NCI-H2029 (cell line): ENCODE data around the gene RBM7.

Experiments used
- DNase-seq: peaks from one replicate; lab custom pipeline; 2025; lab: John Stamatoyannopoulos, UW

The RBM7 gene, protein sequence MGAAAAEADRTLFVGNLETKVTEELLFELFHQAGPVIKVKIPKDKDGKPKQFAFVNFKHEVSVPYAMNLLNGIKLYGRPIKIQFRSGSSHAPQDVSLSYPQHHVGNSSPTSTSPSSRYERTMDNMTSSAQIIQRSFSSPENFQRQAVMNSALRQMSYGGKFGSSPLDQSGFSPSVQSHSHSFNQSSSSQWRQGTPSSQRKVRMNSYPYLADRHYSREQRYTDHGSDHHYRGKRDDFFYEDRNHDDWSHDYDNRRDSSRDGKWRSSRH

DNA sequence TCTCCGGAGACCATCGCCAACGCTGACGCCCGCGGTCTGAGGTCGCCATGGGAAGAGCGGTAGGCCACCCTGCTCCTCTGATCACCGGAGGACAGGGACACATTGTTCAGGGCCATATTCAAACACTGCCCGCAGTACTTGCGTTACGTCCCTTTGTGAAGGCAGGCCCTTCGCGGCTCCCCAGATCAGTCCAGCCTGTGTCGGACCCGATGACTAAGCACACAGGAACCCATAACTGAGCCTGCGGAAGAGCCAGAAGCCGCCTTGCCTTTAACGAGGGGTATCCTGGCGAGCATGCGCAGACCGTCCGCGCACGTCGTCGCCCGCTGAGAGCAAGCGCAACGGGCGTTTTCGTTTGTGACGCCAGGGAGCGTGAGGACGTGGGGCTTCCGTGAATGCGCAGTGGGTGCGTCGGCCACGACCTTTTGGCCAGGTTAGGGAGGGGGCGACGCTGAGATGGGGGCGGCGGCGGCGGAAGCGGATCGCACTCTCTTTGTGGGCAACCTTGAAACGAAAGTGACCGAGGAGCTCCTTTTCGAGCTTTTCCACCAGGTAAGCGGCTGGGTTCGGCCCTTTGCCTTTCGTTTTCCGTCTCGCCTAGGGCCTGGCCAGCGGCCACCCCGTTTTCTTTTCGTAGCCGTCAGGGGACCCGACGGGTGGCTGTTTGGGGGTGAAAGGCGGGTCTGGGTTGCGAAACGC lies at the start of gene RBM7, which contains the start of gene C11orf71:
Gene RBM7 (plus strand): TSS at position 451 of the 699 bp plus-strand sequence. CDS start 6 bp downstream, at position 457.
Gene C11orf71 (minus strand): TSS at position 296 of the 699 bp plus-strand sequence. CDS start 180 bp downstream, at position 116.
- DNase-seq = peak; percentile 98

DNA sequence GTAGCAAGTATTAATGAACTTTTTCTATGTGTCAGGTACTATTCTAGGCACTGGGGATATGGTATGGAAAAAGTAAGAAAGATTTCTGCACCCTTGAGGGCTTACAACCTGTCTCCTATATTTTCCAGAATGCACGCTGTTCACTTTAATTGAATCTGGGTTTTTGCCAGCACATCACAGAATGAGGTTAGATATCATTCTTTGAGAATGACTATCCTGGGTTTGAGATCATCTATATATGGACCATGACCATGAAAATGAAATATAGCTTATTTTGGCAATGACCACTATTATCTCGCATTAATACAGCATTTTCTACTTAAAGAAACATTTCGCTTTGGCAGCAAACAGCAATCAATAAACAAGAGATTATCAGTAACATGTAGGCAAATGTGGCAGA lies 47.0 kb upstream of the RBM7 start:
- DNase-seq = no peak

DNA sequence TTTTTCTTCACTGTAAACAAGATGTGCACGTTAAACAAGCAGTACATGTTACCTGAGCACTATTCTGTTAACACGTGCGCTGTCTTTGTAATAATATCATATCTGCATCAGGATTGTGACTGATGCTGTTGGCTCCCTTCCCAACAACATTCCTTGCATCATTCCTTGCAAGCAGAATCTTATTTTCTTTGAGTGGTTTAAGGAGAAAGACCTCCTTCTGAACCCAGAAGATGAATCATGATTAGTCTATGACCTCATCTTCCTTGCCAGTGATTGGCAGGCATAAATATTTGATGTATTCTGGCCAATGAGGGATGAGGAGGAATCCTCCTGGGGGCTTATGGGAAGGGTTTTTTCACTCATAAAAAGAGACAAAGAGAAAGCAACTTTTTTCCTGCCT lies 46.4 kb upstream of the RBM7 start:
- DNase-seq = no peak

DNA sequence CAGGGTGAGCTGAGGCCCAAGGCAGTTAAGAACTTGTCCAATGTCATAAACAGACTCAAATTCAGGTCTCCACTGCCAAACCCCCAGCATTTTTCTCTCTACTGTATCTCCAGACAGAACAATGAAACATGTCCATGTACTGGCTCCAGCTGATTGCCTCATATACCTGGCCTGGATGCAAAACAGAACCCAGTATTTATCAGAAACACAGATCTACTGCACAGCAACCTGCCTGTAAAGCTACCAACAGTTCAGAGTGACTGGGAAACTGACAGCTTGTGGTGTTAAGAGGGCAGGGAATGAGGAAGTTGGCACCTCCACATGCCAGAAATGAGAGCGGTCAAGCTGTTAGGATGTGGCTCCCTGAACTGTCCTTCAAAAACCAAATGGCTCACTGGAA lies 41.8 kb upstream of the RBM7 start:
- DNase-seq = peak; percentile 14

DNA sequence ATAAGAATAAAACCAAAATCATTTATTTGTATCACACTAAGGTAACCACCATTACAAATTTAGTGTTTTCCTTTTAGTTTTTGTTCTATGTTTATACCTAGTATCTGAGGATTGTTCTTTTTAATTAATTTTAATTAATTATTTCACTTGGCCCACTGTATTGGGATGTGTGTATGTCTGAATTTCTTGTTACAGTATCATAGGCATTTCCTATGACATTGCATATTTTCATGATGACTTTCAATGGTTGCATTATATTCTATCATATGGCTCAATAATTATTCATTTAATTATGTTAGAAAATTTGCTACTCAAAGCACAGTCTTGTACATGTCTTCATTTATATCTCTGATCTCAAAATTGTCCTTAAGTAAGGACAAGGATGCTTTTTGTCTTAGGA lies 41.1 kb upstream of the RBM7 start:
- DNase-seq = no peak

DNA sequence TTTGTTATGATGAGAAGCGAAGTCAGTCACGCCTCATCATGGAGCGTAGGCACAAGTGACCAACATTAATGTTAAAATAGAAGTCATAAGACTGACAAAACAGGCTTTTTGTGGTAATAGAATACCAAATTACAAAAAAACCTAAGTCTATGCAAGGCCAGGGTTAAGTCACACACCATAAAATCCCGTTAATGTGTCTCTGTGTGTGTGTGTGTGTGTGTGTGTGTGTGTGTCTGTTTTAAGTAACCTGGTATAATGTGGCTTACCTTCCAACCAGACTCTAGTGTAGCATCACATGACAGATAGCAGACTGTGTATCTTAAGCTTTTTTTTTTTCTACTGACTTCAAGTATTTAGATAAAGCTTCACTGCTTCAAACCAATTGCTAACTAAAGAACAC lies 38.1 kb upstream of the RBM7 start:
- DNase-seq = no peak

DNA sequence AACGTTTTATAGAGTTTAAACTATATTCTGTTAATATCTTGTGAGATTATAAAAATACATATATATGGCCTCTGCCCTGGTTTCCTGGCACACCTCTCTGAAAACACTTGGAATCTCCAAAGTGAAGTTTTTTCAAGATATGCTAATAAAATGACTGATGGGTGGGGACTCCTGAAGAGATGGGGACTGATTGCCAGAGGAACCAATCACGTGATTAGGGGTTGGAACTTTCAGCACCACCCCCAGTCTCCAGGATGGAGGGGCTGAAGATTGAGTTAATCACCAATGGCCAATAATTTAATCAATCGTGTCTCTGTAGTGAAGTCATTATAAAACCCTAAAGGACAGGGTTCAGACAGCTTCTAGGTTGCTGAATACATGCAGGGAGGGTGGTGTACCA lies 37.5 kb upstream of the RBM7 start:
- no peak for DNase-seq

DNA sequence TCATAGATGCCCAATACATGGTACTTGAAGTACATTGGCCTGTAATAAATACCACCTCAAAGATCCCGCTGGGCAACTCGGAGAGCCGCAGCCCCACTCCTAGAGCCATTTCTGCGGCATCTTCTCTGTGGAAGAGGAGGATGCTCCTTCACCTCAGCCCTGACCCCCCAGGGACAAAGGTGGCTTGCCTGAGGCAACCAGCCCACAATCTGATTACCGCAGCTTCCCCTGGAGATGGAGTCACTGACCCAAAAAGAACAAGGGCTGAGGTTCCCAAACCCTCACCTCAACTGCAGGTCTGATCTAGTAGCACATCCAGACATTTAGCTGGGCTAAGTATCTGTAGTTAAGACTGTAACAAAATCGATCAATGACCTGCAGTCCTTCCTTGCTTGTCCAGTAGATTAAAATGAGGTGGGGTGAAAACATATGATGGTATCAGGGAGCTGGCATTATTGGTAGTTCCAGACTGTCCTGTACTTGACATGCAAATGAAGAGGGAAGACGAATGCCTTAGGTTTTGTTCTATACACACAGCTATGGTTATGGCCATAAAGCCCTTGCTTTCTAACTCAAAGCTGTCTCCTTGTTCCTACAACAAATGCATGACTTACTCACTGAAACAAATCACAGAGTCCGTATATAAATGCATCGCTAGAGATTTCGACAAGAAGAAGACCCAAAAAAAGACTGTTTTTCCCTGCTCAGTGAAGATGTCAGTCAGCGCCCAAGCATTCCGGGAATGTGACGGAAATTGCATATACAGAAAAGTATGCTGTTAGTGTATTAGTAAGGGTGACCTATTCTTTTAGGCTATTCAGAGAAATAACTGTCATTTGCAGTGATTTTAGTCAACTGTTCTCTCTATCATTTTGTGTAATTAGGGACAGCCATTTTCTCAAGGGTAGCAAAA lies 33.9 kb upstream of the RBM7 start:
- DNase-seq = no peak

DNA sequence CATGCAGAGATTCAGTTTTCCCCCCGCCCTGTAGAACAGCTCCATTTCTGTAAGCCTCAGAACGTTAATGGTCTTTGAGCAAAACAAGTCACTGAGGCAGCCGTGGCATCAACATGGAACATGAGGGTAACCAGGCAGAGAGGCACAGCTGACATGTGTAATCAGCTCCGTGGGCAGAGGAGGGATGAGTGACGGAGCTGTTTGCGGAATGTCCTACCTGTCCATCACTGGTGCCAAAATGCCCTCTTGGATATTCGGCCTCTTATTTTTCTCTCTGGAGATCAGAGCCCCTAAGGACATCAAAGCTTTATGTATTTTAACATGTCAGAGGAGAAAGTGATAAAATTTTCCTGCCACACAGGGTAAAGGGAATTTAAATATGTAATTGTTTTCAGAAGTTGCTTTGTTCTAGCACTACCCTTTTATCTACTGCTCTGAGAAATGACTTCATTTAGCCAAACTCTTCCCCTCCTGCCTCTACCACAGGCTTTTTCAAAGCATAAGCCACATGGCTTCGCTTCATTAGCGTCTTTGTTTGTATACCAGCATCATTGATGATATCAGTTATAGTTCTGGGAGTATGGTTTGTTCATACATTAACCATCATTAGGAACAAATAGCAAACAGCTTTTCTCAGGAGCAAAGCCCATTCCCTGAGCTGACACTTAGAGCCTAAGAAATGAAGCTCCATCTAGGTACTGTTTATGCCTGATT lies 33.1 kb upstream of the RBM7 start:
- no peak for DNase-seq

DNA sequence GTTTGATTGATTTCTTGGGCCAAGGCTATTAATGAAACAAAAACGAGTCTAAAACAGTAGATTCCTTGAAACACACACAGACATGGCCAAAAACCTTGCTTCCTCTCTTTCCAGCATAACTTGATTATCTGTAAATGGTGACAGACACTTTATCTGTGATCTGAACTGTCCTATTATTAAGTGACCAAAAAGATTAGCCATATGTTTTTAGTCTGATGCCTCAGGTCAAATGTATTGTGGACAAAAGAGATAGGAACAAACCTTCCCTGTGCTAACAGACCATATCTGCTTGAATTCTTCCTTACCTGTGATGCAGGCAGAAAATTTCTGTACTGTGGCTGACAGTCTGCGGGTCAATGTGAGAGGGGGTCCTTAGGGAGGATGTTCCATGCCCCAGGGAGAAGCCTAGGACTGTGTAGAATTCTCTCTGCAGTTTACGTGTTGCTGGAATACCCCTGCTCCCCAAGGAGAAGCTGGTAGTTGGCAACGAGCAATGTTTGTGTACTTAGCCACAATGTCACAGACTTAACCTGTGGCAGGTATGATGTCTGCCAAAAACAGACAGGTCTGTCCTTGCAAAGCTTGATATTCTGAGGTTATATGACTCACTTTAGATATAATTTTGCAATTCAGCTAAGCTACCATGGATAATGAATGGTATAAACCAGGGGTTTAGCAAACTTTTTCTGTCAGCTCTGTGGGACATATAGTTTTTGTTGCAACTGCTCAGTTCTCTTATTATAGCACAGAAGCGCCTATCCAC lies 31.4 kb upstream of the RBM7 start:
- peak; percentile 5 for DNase-seq

DNA sequence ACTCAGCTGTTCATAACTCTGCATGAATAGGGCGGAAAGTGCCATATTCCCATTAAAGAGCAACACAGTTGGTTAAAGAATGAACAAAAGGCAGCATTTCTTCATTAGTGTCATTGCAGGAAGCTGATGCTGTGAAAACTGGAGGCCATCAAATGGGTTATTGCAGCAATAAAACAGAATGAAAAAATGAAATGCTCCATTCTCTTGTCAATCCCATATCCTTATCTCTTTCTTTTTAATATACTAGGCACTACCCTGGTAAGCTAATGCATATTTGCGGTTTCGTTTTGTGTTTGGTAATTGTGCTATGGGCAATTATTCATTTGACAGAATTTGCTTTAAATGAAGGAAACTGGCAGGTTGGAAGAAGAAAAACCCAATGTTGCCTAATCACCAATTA lies 25.4 kb upstream of the RBM7 start:
- no peak for DNase-seq

DNA sequence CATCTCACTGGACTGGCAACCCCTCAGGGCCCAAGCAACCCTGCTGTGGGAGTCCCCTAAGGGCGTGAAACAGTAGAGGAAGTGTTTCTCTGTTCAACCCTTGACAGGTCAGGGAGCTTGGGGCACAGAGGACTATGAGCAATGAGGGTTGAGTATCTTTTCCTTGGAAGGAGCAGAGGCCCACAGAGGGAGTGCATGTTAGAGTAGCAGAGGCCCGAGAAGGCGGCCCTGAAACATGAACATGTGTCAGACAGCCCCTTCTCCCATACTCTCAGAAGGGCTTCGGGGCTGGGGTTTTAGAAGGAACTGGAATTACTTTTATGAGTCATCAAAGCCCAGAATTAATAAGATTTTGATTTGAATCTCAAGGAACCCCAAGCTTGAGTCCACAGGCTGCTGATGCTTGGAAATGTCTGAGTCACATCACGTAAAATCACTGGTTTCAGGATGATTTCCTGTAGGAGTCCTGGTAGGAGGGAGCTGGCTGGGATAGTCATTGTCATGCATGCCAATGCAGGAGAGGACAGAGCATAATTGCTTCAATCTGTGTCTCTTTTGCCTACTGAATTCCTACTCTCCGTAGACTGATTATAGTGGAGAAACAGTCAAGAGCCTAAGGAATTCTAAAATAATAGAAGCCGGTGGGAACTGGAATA lies 22.7 kb upstream of the RBM7 start:
- no peak for DNase-seq

DNA sequence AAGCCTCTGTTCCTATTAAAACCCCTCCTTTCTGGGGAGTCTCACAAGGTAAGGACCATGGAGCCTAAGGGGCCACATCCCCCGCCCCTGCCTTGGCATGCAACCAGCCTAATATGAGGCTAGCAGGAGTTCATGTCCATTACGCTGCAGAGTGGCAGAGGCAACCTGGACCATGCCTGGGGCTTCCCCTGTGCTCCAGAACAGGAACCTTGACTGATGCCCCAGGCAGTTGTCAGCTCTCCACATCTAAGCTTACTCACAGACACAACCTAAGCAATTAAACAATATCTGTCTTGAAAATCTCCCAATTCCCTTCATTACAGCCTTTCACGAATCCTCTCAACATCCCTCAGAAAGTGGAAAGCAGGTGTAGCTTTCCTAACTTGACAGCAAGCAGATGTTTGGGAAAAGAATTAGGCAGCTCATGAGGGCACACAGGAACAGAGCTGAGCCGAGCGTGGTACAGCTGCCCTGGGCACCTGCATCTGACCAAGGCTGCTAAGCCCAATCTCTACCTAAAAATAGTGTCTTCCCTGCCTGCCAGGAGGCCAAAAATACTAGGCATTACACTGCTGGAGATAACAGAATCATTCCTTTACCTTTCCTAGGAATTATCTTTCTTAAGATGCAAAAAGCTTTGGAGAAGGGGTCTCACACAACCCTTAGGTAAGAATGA lies 20.9 kb upstream of the RBM7 start:
- DNase-seq = no peak

DNA sequence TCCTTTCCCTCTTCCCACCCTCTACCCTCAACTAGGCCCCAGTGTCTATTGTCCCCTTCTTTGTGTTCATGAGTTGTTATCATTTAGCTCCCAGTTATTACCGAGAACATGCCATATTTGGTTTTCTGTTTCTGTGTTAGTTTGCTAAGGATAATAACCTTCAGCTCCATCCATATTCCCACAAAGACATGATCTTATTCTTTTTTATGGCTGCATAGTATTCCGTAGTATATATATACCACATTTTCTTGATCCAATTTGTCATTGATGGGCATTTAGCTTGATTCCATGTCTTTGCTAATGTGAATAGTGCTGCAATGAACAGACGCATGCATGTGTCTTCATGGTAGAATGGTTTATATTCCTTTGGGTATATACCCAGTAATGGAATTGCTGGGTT lies 18.0 kb upstream of the RBM7 start:
- no peak for DNase-seq

DNA sequence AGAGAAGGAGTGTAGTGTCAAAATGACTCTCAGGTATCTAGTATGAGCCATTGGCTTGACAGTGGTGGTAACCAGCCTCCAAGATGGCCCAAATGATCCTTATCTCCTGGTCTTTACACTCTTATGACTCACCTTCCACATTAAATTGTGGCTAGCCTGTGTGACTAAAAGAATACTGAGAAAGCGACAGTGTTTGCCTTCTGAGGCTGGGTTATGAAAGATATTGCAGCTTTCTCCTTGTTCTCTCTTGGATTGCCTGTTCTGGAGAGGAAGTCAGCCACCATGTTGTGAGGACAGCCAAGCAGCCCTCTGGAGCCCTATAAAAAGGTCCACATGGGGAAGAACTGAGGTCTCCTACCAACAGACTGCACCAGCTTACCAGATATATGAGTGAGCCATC lies 16.0 kb upstream of the RBM7 start:
- no peak for DNase-seq

DNA sequence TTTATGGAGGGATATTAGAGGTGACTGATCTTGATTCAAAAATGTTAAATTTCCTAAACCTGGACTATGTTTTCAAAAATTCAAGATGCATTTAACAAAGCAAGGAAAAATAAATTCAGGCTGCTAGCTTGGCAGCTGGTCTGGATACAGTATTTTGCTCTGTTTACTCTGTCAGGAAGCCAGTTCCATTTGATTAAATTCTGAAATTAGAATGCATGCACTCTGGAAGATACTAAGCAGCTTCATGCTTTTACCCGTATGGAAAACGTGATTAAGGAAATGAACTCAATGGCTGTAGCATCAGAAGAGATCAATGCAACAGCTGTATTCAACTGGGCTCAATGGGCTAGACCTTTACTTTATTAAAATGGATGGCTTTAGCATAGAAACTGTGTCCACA lies 14.3 kb upstream of the RBM7 start:
- no peak for DNase-seq

DNA sequence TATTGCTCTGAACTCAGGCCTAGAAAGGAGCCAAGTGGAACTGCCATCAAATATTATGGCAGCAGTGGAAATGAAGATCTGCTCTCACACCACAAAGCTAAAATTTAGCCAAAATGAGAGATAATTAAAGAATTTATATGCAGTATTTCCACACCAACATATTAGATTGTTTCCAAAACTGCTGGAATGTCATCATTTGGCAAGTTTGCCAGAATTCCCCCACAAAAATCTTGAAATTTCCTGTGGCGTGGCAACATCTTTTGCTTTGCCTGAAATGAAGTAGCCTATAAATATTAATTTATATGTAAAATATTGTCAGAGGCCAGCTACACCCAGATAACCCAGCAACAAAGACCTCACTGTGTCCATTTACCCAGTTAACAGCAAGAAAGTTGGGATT lies 13.9 kb upstream of the RBM7 start:
- DNase-seq = no peak

DNA sequence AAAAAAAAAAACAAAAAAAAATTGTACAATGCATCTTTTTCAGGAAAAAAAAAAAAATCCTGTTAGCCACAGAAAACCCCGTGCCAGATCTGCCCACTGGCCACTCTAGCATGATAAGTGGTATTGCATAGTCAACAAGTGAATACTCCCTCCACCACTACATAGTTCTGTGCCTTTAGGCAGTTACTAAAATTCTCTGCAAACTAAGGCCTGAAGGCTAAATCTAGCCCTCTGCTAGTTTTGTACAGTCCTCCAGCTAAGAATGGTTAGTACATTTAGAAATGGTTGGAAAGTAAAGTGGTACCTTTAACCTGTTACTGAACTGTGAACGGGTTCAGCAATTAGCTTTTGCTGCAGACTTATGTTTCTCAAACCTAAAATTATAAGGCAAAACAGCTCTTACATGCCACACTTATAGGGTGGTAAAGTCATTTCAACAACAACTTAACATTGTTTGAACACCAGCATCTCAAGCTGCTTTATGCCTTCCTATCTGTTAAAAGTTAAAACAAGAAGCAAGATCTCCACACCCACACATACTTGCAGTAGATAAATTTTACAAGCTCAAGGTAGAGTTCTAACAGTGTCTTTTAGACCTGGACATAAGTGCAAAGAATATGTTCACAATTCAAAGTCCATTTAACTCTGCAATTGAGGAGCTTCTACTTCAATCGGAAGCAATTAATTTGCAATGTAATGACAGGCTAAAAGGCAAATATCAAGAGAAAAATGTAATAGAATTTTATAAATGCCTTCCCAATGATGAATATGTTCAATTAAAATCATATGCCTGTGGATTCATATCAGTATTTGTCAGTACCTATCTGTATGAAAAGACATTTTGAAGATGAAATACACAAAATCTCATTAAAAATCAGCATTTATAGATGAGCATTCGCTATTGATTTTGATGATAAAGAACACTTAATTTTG lies 7.5 kb upstream of the RBM7 start:
- no peak for DNase-seq

DNA sequence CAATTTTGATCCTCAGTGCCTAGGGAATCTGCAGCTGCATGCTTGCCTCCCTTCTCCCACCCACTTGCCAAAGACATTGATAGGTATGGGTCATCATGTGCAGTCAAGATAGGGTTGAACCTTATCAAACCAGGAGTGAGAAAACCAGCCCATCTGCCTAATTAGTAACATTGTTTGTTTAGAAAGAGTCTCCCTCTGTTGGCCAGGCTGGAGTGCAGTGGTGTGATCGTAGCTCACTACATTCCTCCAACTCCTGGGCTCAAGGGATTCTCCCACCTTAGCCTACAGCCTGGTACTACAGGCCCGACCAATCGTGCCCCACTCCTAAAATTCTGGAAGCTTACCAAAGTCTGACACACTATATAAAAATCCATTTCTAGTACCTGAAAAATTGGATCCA lies 4.7 kb upstream of the RBM7 start:
- no peak for DNase-seq
